H9 (cell line): ENCODE measurements around the gene EGR4. TPM values are rescaled to one million over a fixed set of nuclear protein-coding genes. Genes with fewer than 3 reads are reported as not detected.

Experiments used
- DNase-seq: peaks from one replicate; pipeline ENCODE4 v3.0.0-alpha.2; 2017
- H2AFZ ChIP-seq: one replicate; pipeline ENCODE4 v1.6.1; 2013; ENCODE audit warnings: mild to moderate bottlenecking, low read length, control low read depth, moderate library complexity
- H2AK5ac ChIP-seq: 2 replicates; pipeline ENCODE4 v1.6.1; 2013; ENCODE audit warnings: low read length, control low read depth, mixed read lengths; ENCODE audit not compliant: insufficient read length
- H2BK120ac ChIP-seq: one replicate; pipeline ENCODE4 v1.6.1; 2013; ENCODE audit warnings: low read depth, mild to moderate bottlenecking, low read length, control low read depth, inconsistent platforms; ENCODE audit not compliant: poor library complexity, severe bottlenecking
- H2BK12ac ChIP-seq: 2 replicates; pipeline ENCODE4 v1.6.1; 2013; ENCODE audit warnings: low read length, control low read depth, mixed read lengths, low read depth; ENCODE audit not compliant: insufficient read length
- H2BK15ac ChIP-seq: 2 replicates; pipeline ENCODE4 v1.6.1; 2013; ENCODE audit warnings: low read depth, low read length, control low read depth
- H2BK20ac ChIP-seq: one replicate; pipeline ENCODE4 v1.6.1; 2013; ENCODE audit warnings: low read depth, mild to moderate bottlenecking, low read length, control low read depth, inconsistent platforms; ENCODE audit not compliant: poor library complexity, severe bottlenecking
- H2BK5ac ChIP-seq: 2 replicates; pipeline ENCODE4 v1.6.1; 2013; ENCODE audit warnings: low read length, control low read depth, mixed read lengths; ENCODE audit not compliant: insufficient read length
- H3K14ac ChIP-seq: 2 replicates; pipeline ENCODE4 v1.6.1; 2013; ENCODE audit warnings: low read length, control low read depth; ENCODE audit not compliant: insufficient read depth
- H3K18ac ChIP-seq: 2 replicates; pipeline ENCODE4 v1.6.1; 2013; ENCODE audit warnings: low read depth, mild to moderate bottlenecking, mixed read lengths, low read length, control low read depth; ENCODE audit not compliant: insufficient read length
- H3K23ac ChIP-seq: 2 replicates; pipeline ENCODE4 v1.6.1; 2013; ENCODE audit warnings: low read length, control low read depth, mixed read lengths, low read depth; ENCODE audit not compliant: insufficient read length
- H3K23me2 ChIP-seq: 2 replicates; pipeline ENCODE4 v1.6.1; 2013; ENCODE audit warnings: low read depth, mild to moderate bottlenecking, mixed read lengths, low read length, control low read depth; ENCODE audit not compliant: insufficient read length, poor library complexity, severe bottlenecking
- H3K27ac ChIP-seq: 2 replicates; pipeline ENCODE4 v1.5.1; 2013; ENCODE audit warnings: low read length, control low read depth, mixed read lengths, low read depth; ENCODE audit not compliant: insufficient read length
- H3K27me3 ChIP-seq: 2 replicates; pipeline ENCODE4 v1.6.1; 2013; ENCODE audit warnings: low read length, control low read depth, inconsistent platforms; ENCODE audit not compliant: insufficient read depth
- H3K4ac ChIP-seq: 2 replicates; pipeline ENCODE4 v1.6.1; 2013; ENCODE audit warnings: low read depth, mild to moderate bottlenecking, control low read depth, inconsistent platforms, low read length, moderate library complexity
- H3K4me1 ChIP-seq: 2 replicates; pipeline ENCODE4 v1.6.1; 2013; ENCODE audit warnings: low read length, control low read depth, inconsistent platforms; ENCODE audit not compliant: insufficient read depth
- H3K4me2 ChIP-seq: 2 replicates; pipeline ENCODE4 v1.6.1; 2013; ENCODE audit warnings: low read length, control low read depth, mixed read lengths; ENCODE audit not compliant: insufficient read length, insufficient read depth
- H3K56ac ChIP-seq: 2 replicates; pipeline ENCODE4 v1.6.1; 2013; ENCODE audit warnings: low read depth, mild to moderate bottlenecking, mixed read lengths, low read length, control low read depth; ENCODE audit not compliant: insufficient read length
- H3K79me1 ChIP-seq: 2 replicates; pipeline ENCODE4 v1.6.1; 2013; ENCODE audit warnings: low read depth, mild to moderate bottlenecking, moderate library complexity, low read length, control low read depth, inconsistent platforms; ENCODE audit not compliant: insufficient read depth, poor library complexity, severe bottlenecking
- H3K79me2 ChIP-seq: 2 replicates; pipeline ENCODE4 v1.6.1; 2013; ENCODE audit warnings: low read length, control low read depth, inconsistent platforms; ENCODE audit not compliant: insufficient read depth
- H3K9ac ChIP-seq: 2 replicates; pipeline ENCODE4 v1.6.1; 2013; ENCODE audit warnings: low read length, control low read depth, mixed read lengths; ENCODE audit not compliant: insufficient read length; ENCODE audit errors: extremely low read depth
- H3K9me3 ChIP-seq: one replicate; pipeline ENCODE4 v1.6.1; 2013; ENCODE audit warnings: low read depth, low read length, inconsistent platforms; ENCODE audit not compliant: control insufficient read depth
- H3T11ph ChIP-seq: one replicate; pipeline ENCODE4 v1.6.1; 2013; ENCODE audit warnings: mild to moderate bottlenecking, low read length, control low read depth, inconsistent platforms
- H4K20me1 ChIP-seq: one replicate; pipeline ENCODE4 v1.6.1; 2013; ENCODE audit not compliant: control insufficient read depth, insufficient read length, insufficient read depth
- H4K5ac ChIP-seq: 2 replicates; pipeline ENCODE4 v1.6.1; 2013; ENCODE audit warnings: low read depth, mild to moderate bottlenecking, mixed read lengths, low read length, control low read depth; ENCODE audit not compliant: insufficient read length
- H4K8ac ChIP-seq: replicated peaks from 2 replicates; pipeline ENCODE4 v1.6.1; 2013; ENCODE audit warnings: low read length, control low read depth, mixed read lengths, low read depth; ENCODE audit not compliant: insufficient read length
- H4K91ac ChIP-seq: 2 replicates; pipeline ENCODE4 v1.6.1; 2013; ENCODE audit warnings: low read depth, mild to moderate bottlenecking, moderate library complexity, mixed read lengths, low read length, control low read depth; ENCODE audit not compliant: insufficient read length
- H3K27ac Mint-ChIP-seq, 3 experiments: 2 replicates in 2 of 3; 3 replicates in 1 of 3; pipeline ENCODE4 v1.8.0; 2020 to 2021; ENCODE audit warnings: mixed read lengths in 3 of 3, mild to moderate bottlenecking in 1 of 3, moderate library complexity in 1 of 3
- H3K27me3 Mint-ChIP-seq: 2 replicates; pipeline ENCODE4 v1.8.0; 2021; ENCODE audit warnings: low read depth, mild to moderate bottlenecking, moderate library complexity, mixed read lengths
- H3K36me3 Mint-ChIP-seq, 3 experiments: 2 replicates in 2 of 3; 3 replicates in 1 of 3; pipeline ENCODE4 v1.8.0; 2020 to 2021; ENCODE audit warnings: low read depth in 3 of 3, mixed read lengths in 3 of 3; ENCODE audit not compliant: insufficient read depth in 1 of 3
- H3K4me1 Mint-ChIP-seq, 2 experiments: 2 replicates each; pipeline ENCODE4 v1.8.0; 2020; ENCODE audit warnings: mixed read lengths in 2 of 2
- H3K4me3 Mint-ChIP-seq, 2 experiments: 2 replicates in 1 of 2; 3 replicates in 1 of 2; pipeline ENCODE4 v1.8.0; 2020 to 2021; ENCODE audit warnings: mild to moderate bottlenecking in 2 of 2, mixed read lengths in 2 of 2, moderate library complexity in 1 of 2
- H3K9me3 Mint-ChIP-seq, 2 experiments: 2 replicates in 1 of 2; 3 replicates in 1 of 2; pipeline ENCODE4 v1.8.0; 2020; ENCODE audit warnings: mild to moderate bottlenecking in 2 of 2, mixed read lengths in 2 of 2, moderate library complexity in 1 of 2
- CTCF ChIP-seq: fragments of 200-600 bp; sonication (generic); conservative IDR thresholded peaks from 3 replicates; pipeline ENCODE4 v1.8.0; 2021; ENCODE audit warnings: antibody characterized with exemption, mild to moderate bottlenecking
- WGBS: extraction: QIAGEN DNeasy Blood & Tissue Kit; methylation state at CpG from one replicate; pipeline ENCODE4 v1.1.7; 2013; ENCODE audit warnings: missing lambda C conversion rate, low lambda C conversion rate, mixed read lengths; ENCODE audit not compliant: insufficient read length; ENCODE audit errors: extremely low coverage; 5-methylcytosine and 5-hydroxymethylcytosine counted together
- total RNA-seq: library from RNA; stranded (reverse); gene quantifications from 2 replicates; pipeline ENCODE4 v1.2.1, GENCODE V29; 2021

The EGR4 gene
- total RNA-seq, 1 experiment from 2014 or later = 0.85 TPM

- Histone ChIP-seq H3K23me2 (no peaks in the 10 kb centered on the region), H2AK5ac (no peak overlapping the region), H2BK5ac (no peak overlapping the region), H2BK12ac (no peak overlapping the region), H2AFZ (no peak overlapping the region), H4K91ac (no peak overlapping the region), H3K79me1 (no peaks in the 10 kb centered on the region), H4K20me1 (no peaks in the 10 kb centered on the region), H2BK15ac (no peak overlapping the region), H3K9me3 (no peaks in the 10 kb centered on the region), H3K56ac (no peak overlapping the region), H3K9ac (no peak overlapping the region), H3K27me3 (no peaks in the 10 kb centered on the region), H3T11ph (no peak overlapping the region), H3K14ac (no peak overlapping the region), H3K4me2 (no peak overlapping the region), H3K18ac (no peak overlapping the region), H3K27ac (no peak overlapping the region), H3K4ac (no peak overlapping the region), H4K5ac (no peak overlapping the region), H3K79me2 (no peaks in the 10 kb centered on the region), H3K4me1 (no peaks in the 10 kb centered on the region), H3K23ac (no peak overlapping the region), H2BK120ac (no peak overlapping the region), H2BK20ac (no peak overlapping the region), H4K8ac (no peak overlapping the region)
- no peaks in the 10 kb centered on the region for H3K9me3 Mint-ChIP-seq
- no peak for TF ChIP-seq CTCF
- peaks cover 4 to 10% of the 10 kb centered on the region in 2 experiments for H3K4me1 Mint-ChIP-seq
- H3K36me3 Mint-ChIP-seq = peaks cover 53 to 87% (median 69%) of the 10 kb centered on the region in 3 experiments
- DNase-seq = no peak
- H3K4me3 Mint-ChIP-seq = no peak overlapping the region
- WGBS = no CpG with 5 or more reads among the region's 17 CpGs
- H3K27ac Mint-ChIP-seq = no peak overlapping the region; a peak in 1 of 7 replicates
- H3K27me3 Mint-ChIP-seq = no peaks in the 10 kb centered on the region
Observed at GRCh38 chr2:73250872-73251846, 42.2 kb downstream of the EGR4 start.
